Tibial nerve (tissue), 4 donors: ENCODE results near the gene MTFR1L.

ENCODE experiments used
- CTCF ChIP-seq, 5 experiments: fragments of 200-600 bp in 3 of 5; fragments of 450-650 bp in 2 of 5; sonication (generic) in 3 of 5; IDR thresholded peaks; one replicate each; pipeline ENCODE4 v1.5.1; 2016 to 2019; ENCODE audit warnings: antibody characterized with exemption in 5 of 5, mild to moderate bottlenecking in 3 of 5, moderate library complexity in 2 of 5
- EP300 ChIP-seq, 2 donors: sonication (generic); formaldehyde crosslinking; IDR thresholded peaks; one replicate each; pipeline ENCODE4 v1.6.1; 2017; ENCODE audit warnings: antibody characterized with exemption in 2 of 2, mild to moderate bottlenecking in 1 of 2
- POLR2A ChIP-seq, 2 donors: fragments of 450-650 bp; IDR thresholded peaks; one replicate each; pipeline ENCODE4 v1.6.1; 2017; ENCODE audit warnings: antibody characterized with exemption in 2 of 2, mild to moderate bottlenecking in 2 of 2, moderate library complexity in 2 of 2

- TF ChIP-seq EP300 (IDR thresholded peaks at IDR 0.05) (no peak), CTCF (IDR thresholded peaks at IDR 0.05) (no peak), POLR2A (IDR thresholded peaks at IDR 0.05) (no peak)
Observed at GRCh38 chr1:25774206-25774803, 45.4 kb upstream of the MTFR1L start.
